ENCODE results near the gene NEK1. TPM values are rescaled to one million over a fixed set of nuclear protein-coding genes. Genes with fewer than 3 reads are reported as not detected.
A peak's percentile ranks its signal among the peaks of the same experiment; 100 is the strongest.

NEK1 gene
- total RNA-seq, 1 experiment from 2014 or later, result 10.3 TPM

GRCh38 chr4:169660929-169661328 lies 48.5 kb upstream of the NEK1 start:
- Mint-ChIP-seq H3K9me3 (peaks cover 8% of the 10 kb centered on the region), H3K4me1 (peaks cover 28% of the 10 kb centered on the region), H3K4me3 (peak overlapping the region; percentile 68; the same call in 1 of the 2 replicates), H3K27ac (peak overlapping the region; percentile 60; the same call in 1 of the 2 replicates), H3K27me3 (ENCODE audit: low read depth) (no peaks in the 10 kb centered on the region), H3K36me3 (peaks cover 7% of the 10 kb centered on the region)
- no peak for TF ChIP-seq EMX1 (CRISPR knock-in tag; IDR thresholded peaks at IDR 0.05)
- no peak for TF ChIP-seq ZNF219 (CRISPR knock-in tag; IDR thresholded peaks at IDR 0.05; ENCODE audit: borderline replicate concordance)
- no peak for TF ChIP-seq GRHL2 (CRISPR knock-in tag; IDR thresholded peaks at IDR 0.05; ENCODE audit: insufficient replicate concordance, severe bottlenecking)
- TF ChIP-seq JAZF1 (CRISPR knock-in tag; IDR thresholded peaks at IDR 0.05), result no peak
- TF ChIP-seq KAT7 (CRISPR knock-in tag; IDR thresholded peaks at IDR 0.05; ENCODE audit: borderline replicate concordance), result no peak
- TF ChIP-seq GABPB1 (CRISPR knock-in tag; IDR thresholded peaks at IDR 0.05), result no peak
- no peak for TF ChIP-seq ESRRA (CRISPR knock-in tag; IDR thresholded peaks at IDR 0.05; ENCODE audit: borderline replicate concordance)
- no peak for TF ChIP-seq E2F1 (CRISPR knock-in tag; IDR thresholded peaks at IDR 0.05)
- no peak for TF ChIP-seq CDX4 (CRISPR knock-in tag; IDR thresholded peaks at IDR 0.05; ENCODE audit: borderline replicate concordance)
- no peak for TF ChIP-seq E2F4 (CRISPR knock-in tag; IDR thresholded peaks at IDR 0.05; ENCODE audit: borderline replicate concordance, low read depth)
- no peak for TF ChIP-seq ZNF512 (CRISPR knock-in tag; IDR thresholded peaks at IDR 0.05; ENCODE audit: borderline replicate concordance)
- no peak for TF ChIP-seq ZBTB43 (CRISPR knock-in tag; IDR thresholded peaks at IDR 0.05)
- no peak for TF ChIP-seq CREM (CRISPR knock-in tag; IDR thresholded peaks at IDR 0.05)
- no peak for TF ChIP-seq ZNF671 (CRISPR knock-in tag; IDR thresholded peaks at IDR 0.05)
- no peak for TF ChIP-seq PRRX2 (CRISPR knock-in tag; IDR thresholded peaks at IDR 0.05)
- TF ChIP-seq ATF2 (CRISPR knock-in tag; IDR thresholded peaks at IDR 0.05; ENCODE audit: borderline replicate concordance, low read depth), result no peak
- no peak for TF ChIP-seq MAX (CRISPR knock-in tag; IDR thresholded peaks at IDR 0.05)
- no peak for TF ChIP-seq MXD4 (CRISPR knock-in tag; IDR thresholded peaks at IDR 0.05; ENCODE audit: borderline replicate concordance)
- ATAC-seq (no peak), DNase-seq (ENCODE audit: low spot score) (no peak)
- ChIA-PET POLR2A (interaction anchor here (1.0 to 1.4 kb wide), 3 partner anchors 16 to 48 kb away, joined by 3 to 5 read pairs (median 4); partner anchors contain the start of genes CLCN3 and NEK1), CTCF (interaction anchor here (1.9 kb wide), 1 partner anchor 48 kb away, joined by 11 read pairs; the partner anchor contains the start of gene NEK1)
